AG09309 (cell line): Measurements from ENCODE around the gene FES.

Experiments used
- DNase-seq: peaks from one replicate; pipeline ENCODE4 v3.0.0-alpha.2; 2010; ENCODE audit warnings: low read depth
- H3K4me3 ChIP-seq: 2 replicates; pipeline ENCODE4 v1.5.1; 2011; ENCODE audit warnings: mild to moderate bottlenecking, low read depth, low read length, moderate library complexity; ENCODE audit not compliant: control insufficient read depth
- TF ChIP-seq, protein P1 (sequence below): IDR thresholded peaks from 2 replicates; pipeline ENCODE4 v1.5.1; 2011; ENCODE audit warnings: mild to moderate bottlenecking, low read depth, low read length, inconsistent platforms; ENCODE audit not compliant: insufficient read depth, control insufficient read depth; ENCODE audit errors: missing control alignments

FES gene

DNA sequence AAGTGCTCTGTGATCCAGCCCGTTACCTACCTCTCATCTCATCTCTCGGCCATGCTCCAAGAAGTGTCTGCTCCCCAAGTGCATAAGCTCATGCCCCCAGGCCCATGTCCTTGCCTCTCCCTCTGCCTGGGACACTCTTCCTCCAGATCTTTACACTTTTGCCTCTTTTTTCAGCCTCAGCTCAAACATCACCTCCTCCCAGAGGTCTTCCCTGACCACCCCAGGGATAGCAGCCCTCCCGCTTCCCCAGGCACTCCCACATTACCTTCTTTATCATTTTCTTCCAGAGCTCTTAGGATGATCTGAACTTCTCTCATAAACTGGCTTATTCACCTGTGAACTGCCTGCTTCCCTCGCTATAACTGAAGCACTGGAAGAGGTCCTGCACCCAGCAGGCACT, 18.6 kb upstream of the FES start:
- no peak overlapping the region for H3K4me3 ChIP-seq
- no peak for DNase-seq
- TF ChIP-seq, protein P1, sequence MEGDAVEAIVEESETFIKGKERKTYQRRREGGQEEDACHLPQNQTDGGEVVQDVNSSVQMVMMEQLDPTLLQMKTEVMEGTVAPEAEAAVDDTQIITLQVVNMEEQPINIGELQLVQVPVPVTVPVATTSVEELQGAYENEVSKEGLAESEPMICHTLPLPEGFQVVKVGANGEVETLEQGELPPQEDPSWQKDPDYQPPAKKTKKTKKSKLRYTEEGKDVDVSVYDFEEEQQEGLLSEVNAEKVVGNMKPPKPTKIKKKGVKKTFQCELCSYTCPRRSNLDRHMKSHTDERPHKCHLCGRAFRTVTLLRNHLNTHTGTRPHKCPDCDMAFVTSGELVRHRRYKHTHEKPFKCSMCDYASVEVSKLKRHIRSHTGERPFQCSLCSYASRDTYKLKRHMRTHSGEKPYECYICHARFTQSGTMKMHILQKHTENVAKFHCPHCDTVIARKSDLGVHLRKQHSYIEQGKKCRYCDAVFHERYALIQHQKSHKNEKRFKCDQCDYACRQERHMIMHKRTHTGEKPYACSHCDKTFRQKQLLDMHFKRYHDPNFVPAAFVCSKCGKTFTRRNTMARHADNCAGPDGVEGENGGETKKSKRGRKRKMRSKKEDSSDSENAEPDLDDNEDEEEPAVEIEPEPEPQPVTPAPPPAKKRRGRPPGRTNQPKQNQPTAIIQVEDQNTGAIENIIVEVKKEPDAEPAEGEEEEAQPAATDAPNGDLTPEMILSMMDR, result no peak

DNA sequence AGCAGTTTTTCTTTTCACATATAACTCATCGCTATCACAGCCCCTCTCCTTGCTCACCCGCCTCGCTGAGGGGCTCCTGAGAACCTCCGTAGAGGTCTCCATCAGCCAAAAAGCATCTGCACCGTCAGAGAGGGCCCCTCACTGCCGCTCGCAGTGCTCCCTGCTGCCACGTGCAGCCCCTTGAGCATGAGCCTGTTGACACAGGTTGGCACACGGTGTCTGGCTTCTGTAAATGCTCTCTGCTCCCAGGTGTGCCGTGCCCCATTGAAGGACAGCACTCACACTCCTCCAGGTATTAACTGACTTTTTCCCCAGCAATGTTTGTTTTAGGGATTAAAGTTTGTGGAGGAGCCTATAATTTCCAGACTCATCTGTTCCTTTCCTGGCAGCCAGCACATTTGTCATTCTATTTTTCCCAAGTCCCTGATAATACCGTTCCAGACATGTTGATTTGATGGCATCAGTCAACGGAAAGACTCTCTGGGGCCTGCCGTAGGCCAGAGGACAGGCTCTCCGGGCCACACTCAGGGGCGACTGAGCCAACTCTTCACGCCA, 18.1 kb upstream of the FES start:
- TF ChIP-seq, protein P1, result no peak
- DNase-seq, result no peak
- no peak overlapping the region for H3K4me3 ChIP-seq

DNA sequence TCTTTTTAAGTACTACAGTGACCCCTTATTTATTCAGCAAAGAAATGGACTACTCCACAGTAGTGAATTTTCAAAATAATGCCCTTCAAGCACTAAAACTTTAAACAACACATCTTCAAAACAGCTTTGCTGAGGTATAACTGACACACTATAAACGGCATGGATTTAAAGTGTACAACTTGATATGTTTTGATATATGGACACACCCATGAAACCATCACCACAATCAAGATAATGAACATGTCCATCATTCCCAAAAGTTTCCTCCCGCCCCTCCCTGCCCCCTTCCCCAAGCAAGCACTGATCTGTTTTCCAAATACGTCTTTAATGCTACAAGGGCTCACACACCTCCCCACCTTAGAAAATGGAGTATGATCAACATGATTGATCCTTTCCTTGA, 17.5 kb upstream of the FES start:
- TF ChIP-seq, protein P1, result no peak

DNA sequence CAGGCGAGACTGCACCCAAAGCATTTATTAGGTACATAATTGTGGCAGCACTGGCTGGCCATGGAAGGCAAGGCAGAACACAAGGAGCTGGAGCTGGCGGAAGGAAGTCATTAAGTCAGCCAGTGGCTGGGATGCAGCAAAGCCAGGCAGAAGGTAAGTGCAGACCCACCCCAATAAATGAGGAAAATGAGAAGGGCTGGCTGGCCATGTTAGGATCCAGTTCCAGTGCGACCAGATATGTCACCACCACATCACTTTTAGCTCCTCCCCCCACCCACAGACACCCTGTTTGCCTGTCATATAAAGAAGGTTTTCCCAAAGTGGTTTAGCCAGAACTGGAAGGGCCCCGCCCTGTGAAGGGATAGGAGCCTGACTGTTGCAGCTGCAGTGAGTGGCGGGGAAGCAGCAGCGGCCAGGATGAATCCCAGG, 16.0 kb upstream of the FES start, which contains the start of gene FURIN:
FURIN (plus strand) TSS at position 328 of the 429 bp plus-strand sequence. CDS start 7,153 bp downstream, outside the sequence.
- TF ChIP-seq, protein P1, result no peak
- H3K4me3 ChIP-seq, result no peak within 1 kb of the TSS
- DNase-seq, result no peak

More for the DNA sequence above, 17.5 kb upstream of the FES start:
- DNase-seq, result no peak
- H3K4me3 ChIP-seq, result no peak overlapping the region

DNA sequence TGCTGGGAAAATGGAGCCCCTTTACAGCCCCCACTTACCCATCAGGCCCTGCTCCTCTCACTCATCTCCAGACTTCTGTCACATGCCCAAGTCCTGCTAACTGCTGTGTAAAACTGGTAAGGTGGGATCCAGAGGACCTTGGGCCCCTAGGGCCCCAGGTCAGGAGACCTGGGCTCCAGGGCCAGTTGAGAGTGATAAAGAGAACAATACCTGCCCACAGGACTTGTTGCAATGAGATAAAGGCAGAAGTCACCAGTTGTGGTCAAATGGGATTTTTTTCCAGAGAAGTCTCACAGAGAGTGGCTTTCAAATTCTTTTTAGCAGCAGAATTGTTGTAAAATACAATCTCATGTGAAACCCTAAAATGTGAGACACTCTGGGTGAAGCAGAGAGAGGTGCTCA, 15.2 kb upstream of the FES start:
- H3K4me3 ChIP-seq, result no peak overlapping the region
- DNase-seq, result no peak
- TF ChIP-seq, protein P1, result no peak

DNA sequence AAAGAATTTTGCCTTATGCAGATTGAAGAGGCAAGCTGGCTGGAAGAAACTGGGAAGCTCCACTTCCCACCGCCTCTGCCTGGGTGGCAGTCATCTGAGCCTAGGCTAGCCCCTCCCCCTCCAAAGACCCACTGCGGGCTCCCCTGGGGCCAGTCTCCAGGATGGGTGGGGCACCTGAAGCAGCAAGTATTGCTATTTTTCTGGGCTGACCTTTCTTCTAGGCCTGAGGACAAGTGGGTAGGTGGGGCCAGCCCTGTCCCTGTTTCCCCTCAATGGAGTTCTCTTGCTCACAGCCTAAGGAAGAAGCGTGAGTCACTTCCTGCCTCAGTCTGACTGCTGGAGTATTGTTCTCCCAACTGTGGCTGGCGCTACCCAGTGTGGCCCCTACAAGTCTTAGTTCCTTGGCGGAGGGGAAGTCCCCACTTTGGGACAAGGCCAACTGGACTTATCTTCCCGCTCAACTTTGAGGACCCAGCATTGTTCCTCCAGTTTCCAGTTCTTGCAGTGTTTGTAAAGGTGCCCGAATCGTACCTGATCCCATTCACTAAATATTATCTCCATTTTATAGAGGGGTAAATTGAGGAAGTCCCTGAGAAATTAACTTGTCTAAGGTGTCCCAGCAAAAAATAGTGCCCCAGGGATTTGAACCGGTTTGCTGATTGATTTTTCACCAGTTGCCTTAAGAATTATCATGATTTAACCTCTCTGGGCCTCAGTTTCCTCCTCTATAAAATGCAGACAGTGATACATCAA, 14.5 kb upstream of the FES start:
- no peak overlapping the region for H3K4me3 ChIP-seq
- DNase-seq, result no peak
- TF ChIP-seq, protein P1, result no peak
